CD4-positive, alpha-beta T cell treated with Interleukin-15 for 1 hour (primary cell): ENCODE results near the gene HSP90AA1.

Experiments
- DNase-seq: peaks from one replicate; pipeline ENCODE4 v3.0.0-alpha.2; 2020

The HSP90AA1 gene

GRCh38 chr14:102035914-102036313, 50.9 kb downstream of the HSP90AA1 start:
- DNase-seq: no peak

- no peak for DNase-seq
Measured at GRCh38 chr14:102034301-102034700, 52.5 kb downstream of the HSP90AA1 start.

GRCh38 chr14:102033241-102033640, 53.6 kb downstream of the HSP90AA1 start:
- no peak for DNase-seq
